ENCODE data around the gene SBSN. TPM values are rescaled to one million over a fixed set of nuclear protein-coding genes. Genes with fewer than 3 reads are reported as not detected.

SBSN gene
- total RNA-seq, 1 donor: 4.7 TPM

GRCh38 chr19:35522745-35523327 lies 5.3 kb downstream of the SBSN start:
- H3K27me3 ChIP-seq (ENCODE audit: insufficient read depth, low read length): no peaks in the 10 kb centered on the region
- H4K20me1 ChIP-seq (ENCODE audit: insufficient read depth, low read length): no peaks in the 10 kb centered on the region
- no peak overlapping the region for H3K27ac ChIP-seq (ENCODE audit: low read depth, low read length)
- no peak overlapping the region for H3K4me3 ChIP-seq (ENCODE audit: insufficient read depth, low read length)
- no peak overlapping the region for H2AFZ ChIP-seq (ENCODE audit: low read length)
- H3K4me1 ChIP-seq (ENCODE audit: insufficient read depth, low read length): peaks cover 18% of the 10 kb centered on the region
- H3K9me3 ChIP-seq (ENCODE audit: low read depth, low read length): no peaks in the 10 kb centered on the region
- TF ChIP-seq CTCF (IDR thresholded peaks at IDR 0.05; ENCODE audit: extremely low read depth, low read depth, low read length): no peak
- DNase-seq (ENCODE audit: insufficient read length, low spot score, missing footprints): peak; percentile 53
- H3K4me2 ChIP-seq (ENCODE audit: insufficient read depth, low read length): no peak overlapping the region
- no peaks in the 10 kb centered on the region for H3K36me3 ChIP-seq (ENCODE audit: insufficient read depth, low read length)
- no peaks in the 10 kb centered on the region for H3K79me2 ChIP-seq (ENCODE audit: insufficient read depth, low read length)

GRCh38 chr19:35521124-35521743 lies 6.9 kb downstream of the SBSN start:
- Histone ChIP-seq H3K4me2 (ENCODE audit: insufficient read depth, low read length) (no peak overlapping the region), H4K20me1 (ENCODE audit: insufficient read depth, low read length) (no peaks in the 10 kb centered on the region), H3K36me3 (ENCODE audit: insufficient read depth, low read length) (no peaks in the 10 kb centered on the region), H3K9me3 (ENCODE audit: low read depth, low read length) (no peaks in the 10 kb centered on the region), H2AFZ (ENCODE audit: low read length) (no peak overlapping the region), H3K27ac (ENCODE audit: low read depth, low read length) (no peak overlapping the region), H3K4me3 (ENCODE audit: insufficient read depth, low read length) (no peak overlapping the region), H3K79me2 (ENCODE audit: insufficient read depth, low read length) (no peaks in the 10 kb centered on the region), H3K4me1 (ENCODE audit: insufficient read depth, low read length) (peaks cover 15% of the 10 kb centered on the region), H3K27me3 (ENCODE audit: insufficient read depth, low read length) (no peaks in the 10 kb centered on the region)
- DNase-seq (ENCODE audit: insufficient read length, low spot score, missing footprints): peak; percentile 63
- TF ChIP-seq CTCF (IDR thresholded peaks at IDR 0.05; ENCODE audit: extremely low read depth, low read depth, low read length): no peak

- no peak overlapping the region for H3K4me2 ChIP-seq (ENCODE audit: insufficient read depth, low read length)
Measured at GRCh38 chr19:35519291-35519690, 8.8 kb downstream of the SBSN start.

More at GRCh38 chr19:35519291-35519690, 8.8 kb downstream of the SBSN start:
- H3K4me3 ChIP-seq (ENCODE audit: insufficient read depth, low read length): no peak overlapping the region
- H3K27ac ChIP-seq (ENCODE audit: low read depth, low read length): peak overlapping the region; percentile 82
- TF ChIP-seq CTCF (IDR thresholded peaks at IDR 0.05; ENCODE audit: extremely low read depth, low read depth, low read length): no peak
- peaks cover 20% of the 10 kb centered on the region for H3K4me1 ChIP-seq (ENCODE audit: insufficient read depth, low read length)
- H2AFZ ChIP-seq (ENCODE audit: low read length): peak overlapping the region; percentile 25
- no peaks in the 10 kb centered on the region for H3K36me3 ChIP-seq (ENCODE audit: insufficient read depth, low read length)
- DNase-seq (ENCODE audit: insufficient read length, low spot score, missing footprints): peak; percentile 73
- H3K9me3 ChIP-seq (ENCODE audit: low read depth, low read length): no peaks in the 10 kb centered on the region
- H3K79me2 ChIP-seq (ENCODE audit: insufficient read depth, low read length): no peaks in the 10 kb centered on the region
- no peaks in the 10 kb centered on the region for H4K20me1 ChIP-seq (ENCODE audit: insufficient read depth, low read length)
- H3K27me3 ChIP-seq (ENCODE audit: insufficient read depth, low read length): no peaks in the 10 kb centered on the region

Data from osteoblast (primary cell).